Rectal smooth muscle tissue (tissue), 1 donor: ENCODE data around the gene BGN.

Experiments used
- H3K27ac ChIP-seq: one replicate; pipeline ENCODE4 v1.7.0; 2013; ENCODE audit warnings: low read depth, low read length, inconsistent platforms
- H3K27me3 ChIP-seq: one replicate; pipeline ENCODE4 v1.7.0; 2013; ENCODE audit warnings: low read length; ENCODE audit not compliant: control insufficient read depth, insufficient read depth
- H3K36me3 ChIP-seq: one replicate; pipeline ENCODE4 v1.7.0; 2013; ENCODE audit warnings: low read length; ENCODE audit not compliant: control insufficient read depth, insufficient read depth
- H3K4me1 ChIP-seq: one replicate; pipeline ENCODE4 v1.7.0; 2013; ENCODE audit warnings: low read length; ENCODE audit not compliant: control insufficient read depth, insufficient read depth
- H3K4me3 ChIP-seq: one replicate; pipeline ENCODE4 v1.7.0; 2013; ENCODE audit warnings: low read length
- H3K9ac ChIP-seq: one replicate; pipeline ENCODE4 v1.7.0; 2013; ENCODE audit warnings: low read length

The BGN gene

DNA sequence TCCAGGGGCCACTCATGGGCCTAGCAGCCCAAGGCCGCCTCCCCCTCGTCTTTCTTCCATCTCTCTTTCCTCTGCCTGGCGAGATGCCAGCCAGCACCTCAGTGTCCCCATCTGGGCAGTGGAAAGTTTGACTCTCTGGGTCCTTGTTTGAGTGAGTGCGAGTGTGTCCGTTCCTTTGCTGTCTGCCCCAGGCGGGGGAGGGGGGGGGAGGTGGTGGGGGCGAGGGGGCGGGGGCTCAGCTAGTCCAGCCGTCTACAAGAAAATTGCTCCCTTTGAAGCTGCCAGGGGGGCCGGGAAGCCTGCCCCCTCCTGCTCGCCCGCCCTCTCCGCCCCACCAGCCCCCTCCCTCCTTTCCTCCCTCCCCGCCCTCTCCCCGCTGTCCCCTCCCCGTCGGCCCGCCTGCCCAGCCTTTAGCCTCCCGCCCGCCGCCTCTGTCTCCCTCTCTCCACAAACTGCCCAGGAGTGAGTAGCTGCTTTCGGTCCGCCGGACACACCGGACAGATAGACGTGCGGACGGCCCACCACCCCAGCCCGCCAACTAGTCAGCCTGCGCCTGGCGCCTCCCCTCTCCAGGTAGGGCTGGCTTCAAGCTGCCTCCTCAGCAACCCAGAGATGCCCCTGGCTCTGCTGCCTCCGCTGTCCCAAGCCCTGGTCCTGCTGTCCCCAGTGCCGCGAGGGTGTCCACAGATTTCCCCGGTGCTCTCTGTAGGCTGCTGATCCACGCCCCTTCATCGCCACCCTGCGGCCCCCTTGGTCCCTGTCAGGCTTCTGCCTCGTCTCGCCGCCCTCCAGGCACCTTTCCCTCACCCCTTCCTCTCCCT, at the start of gene BGN:
Gene BGN, plus strand, starts transcription at position 440 of the 821 bp plus-strand sequence. CDS start 9,652 bp downstream, outside the sequence.
- H3K27me3 ChIP-seq, result no peaks in the 10 kb centered on the region
- no peaks in the 10 kb centered on the region for H3K4me1 ChIP-seq
- no peaks in the 10 kb centered on the region for H3K36me3 ChIP-seq
- H3K9ac ChIP-seq, result no peak within 1 kb of the TSS
- no peak within 1 kb of the TSS for H3K27ac ChIP-seq
- peak within 1 kb of the TSS; percentile 33 for H3K4me3 ChIP-seq

DNA sequence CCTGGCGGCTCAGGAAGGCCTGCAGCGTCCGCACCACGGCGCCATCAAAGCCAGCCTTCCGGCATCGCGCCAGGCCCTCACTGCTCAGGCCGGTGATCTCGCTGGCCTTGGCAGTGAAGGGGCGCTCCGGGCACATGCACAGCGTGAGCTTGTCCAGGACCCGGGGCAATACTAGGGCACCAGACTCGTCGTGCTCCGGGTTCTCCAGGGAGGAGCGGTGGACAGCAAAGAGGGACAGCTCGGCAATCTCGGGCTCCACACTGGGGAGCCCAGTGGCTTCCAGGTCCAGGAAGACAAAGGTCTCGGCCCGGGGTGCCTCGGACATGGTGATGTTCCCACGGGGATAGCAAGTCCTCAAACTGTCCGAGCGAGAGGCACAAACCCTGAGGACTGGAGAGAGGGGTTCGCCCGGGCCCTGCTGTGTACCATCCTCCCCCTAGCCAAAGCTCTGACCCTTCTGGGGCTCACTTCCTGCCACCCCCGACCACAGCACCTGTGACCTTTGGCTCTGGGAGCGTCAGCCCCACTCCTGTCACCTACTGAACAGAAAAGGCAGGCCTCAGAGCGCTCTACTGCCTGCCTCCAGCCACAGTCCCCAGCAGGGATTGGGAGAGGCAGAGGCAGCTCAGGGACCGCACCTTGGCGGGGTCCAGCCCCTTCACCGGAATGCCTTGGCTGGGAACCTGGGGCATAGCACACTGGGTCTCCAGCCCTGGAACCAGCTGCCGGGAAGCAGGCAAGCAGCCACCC, 49.5 kb upstream of the BGN start:
- no peak overlapping the region for H3K9ac ChIP-seq
- H3K4me3 ChIP-seq, result no peak overlapping the region
- H3K27me3 ChIP-seq, result peaks cover 5% of the 10 kb centered on the region
- H3K27ac ChIP-seq, result no peak overlapping the region
- H3K4me1 ChIP-seq, result no peaks in the 10 kb centered on the region
- no peaks in the 10 kb centered on the region for H3K36me3 ChIP-seq

DNA sequence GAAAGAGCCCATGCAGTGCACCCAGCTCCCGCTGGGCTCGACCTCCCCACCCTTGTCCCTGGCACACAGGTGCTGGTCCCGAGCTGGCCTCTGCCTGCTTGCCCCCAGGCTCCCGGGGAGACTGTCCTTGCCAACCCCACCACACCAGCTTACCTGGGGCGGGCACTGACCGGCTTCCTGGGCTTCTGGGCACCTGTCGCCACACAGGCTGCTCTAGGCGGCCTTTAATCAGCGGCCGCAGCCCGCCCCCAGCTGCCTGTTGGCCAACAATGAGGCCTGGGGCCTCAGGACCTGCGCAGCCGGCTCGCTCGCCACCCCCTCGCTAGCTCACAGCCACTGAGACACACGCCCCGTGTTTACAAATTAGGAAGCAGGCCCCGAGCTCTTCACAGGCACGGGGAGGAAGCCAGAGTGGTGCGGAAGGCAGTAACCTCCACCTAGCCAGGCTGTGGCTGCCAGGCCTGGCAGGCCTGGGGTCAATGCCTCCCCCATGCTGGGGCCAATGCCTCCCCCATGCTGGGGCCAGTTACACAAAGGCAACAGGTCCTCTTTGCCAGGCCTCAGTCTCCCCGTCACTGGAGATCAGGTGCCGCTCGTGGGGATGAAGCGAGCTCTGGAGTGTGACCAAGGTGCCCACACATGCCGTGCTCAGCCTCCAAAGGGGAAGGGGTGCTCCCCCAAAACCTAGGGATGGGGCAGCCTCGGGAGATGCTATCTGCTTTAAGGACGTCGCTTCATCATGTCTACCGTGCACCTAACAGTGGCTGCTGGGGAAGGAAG, 48.7 kb upstream of the BGN start, which contains the start of gene TREX2:
Gene TREX2, minus strand, starts transcription at position 201 of the 780 bp plus-strand sequence. CDS start 626 bp downstream, outside the sequence.
- Histone ChIP-seq H3K36me3 (no peaks in the 10 kb centered on the region), H3K4me3 (no peak within 1 kb of the TSS), H3K27me3 (peaks cover 4% of the 10 kb centered on the region), H3K4me1 (no peaks in the 10 kb centered on the region), H3K27ac (no peak within 1 kb of the TSS), H3K9ac (no peak within 1 kb of the TSS)

DNA sequence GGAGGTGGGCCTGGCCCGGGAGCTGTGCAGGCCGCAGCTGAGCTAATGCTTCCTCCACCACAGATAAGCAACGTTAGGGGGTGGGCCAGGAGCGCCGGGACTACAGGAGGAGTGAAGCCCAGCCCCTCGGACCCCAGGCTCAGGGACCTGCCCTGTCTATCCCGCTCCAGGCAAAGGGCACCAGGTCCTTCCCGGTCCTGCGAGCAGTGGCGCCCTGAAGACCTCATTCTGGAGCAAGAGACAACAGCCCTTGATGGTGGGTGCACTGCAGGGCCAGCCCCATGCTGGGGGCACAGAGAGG, 48.2 kb upstream of the BGN start:
- no peaks in the 10 kb centered on the region for H3K36me3 ChIP-seq
- peaks cover 4% of the 10 kb centered on the region for H3K27me3 ChIP-seq
- H3K9ac ChIP-seq, result no peak overlapping the region
- no peak overlapping the region for H3K4me3 ChIP-seq
- H3K27ac ChIP-seq, result no peak overlapping the region
- H3K4me1 ChIP-seq, result no peaks in the 10 kb centered on the region

DNA sequence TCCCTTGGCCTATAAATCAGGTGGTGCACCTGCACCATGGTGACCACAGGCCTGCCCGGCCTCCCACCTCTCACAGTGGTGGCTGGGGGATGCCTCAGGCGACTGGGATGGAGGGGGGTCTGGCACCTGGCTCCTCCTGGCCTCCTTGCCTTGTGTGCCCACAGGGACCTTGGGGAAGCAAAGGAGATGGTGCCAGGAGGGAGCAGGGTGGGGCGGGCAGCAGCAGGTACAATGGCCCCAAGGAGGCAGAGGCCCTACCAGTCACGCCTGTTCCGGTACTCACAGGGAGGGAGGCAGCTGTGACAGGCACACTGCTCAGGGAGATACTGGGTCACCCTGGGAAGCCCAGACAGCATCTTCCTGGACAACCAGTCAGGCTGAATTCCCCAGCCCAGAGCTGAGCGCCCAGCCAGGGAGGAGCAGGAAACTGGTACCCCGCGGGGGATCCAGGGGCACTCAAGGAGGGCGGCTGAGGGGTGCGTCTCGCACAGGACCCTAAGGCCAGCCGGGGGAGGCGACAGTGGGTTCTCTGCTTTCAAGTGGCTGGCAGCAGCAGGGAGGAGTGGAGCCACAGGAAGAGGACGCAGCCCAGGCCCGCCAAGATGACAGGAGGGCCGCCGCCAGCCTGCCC, 47.7 kb upstream of the BGN start:
- no peak overlapping the region for H3K27ac ChIP-seq
- no peaks in the 10 kb centered on the region for H3K4me1 ChIP-seq
- no peak overlapping the region for H3K4me3 ChIP-seq
- peaks cover 4% of the 10 kb centered on the region for H3K27me3 ChIP-seq
- H3K9ac ChIP-seq, result no peak overlapping the region
- no peaks in the 10 kb centered on the region for H3K36me3 ChIP-seq

DNA sequence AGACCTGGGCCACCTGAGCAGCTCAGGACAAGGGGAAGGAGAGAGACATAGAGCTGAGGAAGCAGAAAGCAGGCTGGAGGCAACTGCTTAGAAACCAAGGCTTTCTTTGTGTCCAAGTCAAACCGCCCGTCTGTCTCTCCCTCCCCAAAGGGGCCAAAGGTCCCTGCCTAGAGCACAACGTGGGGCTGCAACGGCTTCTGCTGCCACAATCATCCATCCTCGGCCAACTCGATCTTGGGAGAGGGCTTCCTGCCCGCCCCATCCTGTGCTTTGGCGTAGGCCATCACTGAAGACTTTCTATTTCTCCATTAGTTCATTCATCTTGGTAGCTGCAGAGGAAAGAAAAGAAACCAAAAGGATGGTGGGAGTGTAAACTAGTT, 47.2 kb upstream of the BGN start:
- Histone ChIP-seq H3K27me3 (peaks cover 4% of the 10 kb centered on the region), H3K36me3 (no peaks in the 10 kb centered on the region), H3K27ac (no peak overlapping the region), H3K4me3 (no peak overlapping the region), H3K4me1 (no peaks in the 10 kb centered on the region), H3K9ac (no peak overlapping the region)

DNA sequence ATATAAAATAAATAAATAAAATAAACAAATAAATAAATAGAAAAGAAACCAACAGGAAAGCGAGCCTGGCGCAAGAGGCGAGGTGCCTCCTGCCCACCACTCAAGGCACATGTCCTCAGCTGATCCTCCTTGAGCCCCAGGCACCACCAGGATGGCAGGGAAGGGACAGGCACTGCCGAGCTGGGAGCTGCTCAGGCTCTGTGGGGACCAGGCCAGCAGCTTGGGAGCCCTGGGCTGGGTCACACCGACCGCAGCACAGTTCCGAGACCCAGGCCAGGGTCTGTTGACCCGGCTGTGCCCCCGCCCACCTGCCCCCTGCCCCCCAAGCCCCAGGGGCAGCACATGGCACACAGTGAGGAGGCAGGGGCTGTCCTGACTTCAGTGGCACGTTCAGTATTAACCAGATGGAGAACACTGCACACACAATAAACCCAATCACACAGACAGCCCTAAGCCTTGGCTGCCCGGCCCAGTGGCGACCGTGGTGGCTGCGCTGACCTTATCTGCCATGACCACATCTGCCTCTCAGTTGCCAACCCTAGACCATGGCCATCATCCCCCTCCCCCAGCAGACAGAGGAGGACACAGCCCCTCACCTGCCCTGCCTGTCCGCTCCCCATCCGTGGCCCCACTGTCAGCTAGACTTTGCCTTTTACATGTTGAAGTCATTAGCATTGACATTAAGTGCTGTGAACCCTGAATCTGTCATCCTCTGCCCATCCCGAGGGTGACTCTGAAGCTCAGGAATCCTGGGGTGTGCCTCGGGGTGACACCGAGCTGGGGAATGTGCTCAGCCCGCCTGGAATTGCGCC, 46.0 kb upstream of the BGN start:
- H3K27me3 ChIP-seq, result peaks cover 4% of the 10 kb centered on the region
- no peak overlapping the region for H3K27ac ChIP-seq
- H3K4me3 ChIP-seq, result no peak overlapping the region
- no peaks in the 10 kb centered on the region for H3K36me3 ChIP-seq
- no peaks in the 10 kb centered on the region for H3K4me1 ChIP-seq
- no peak overlapping the region for H3K9ac ChIP-seq

DNA sequence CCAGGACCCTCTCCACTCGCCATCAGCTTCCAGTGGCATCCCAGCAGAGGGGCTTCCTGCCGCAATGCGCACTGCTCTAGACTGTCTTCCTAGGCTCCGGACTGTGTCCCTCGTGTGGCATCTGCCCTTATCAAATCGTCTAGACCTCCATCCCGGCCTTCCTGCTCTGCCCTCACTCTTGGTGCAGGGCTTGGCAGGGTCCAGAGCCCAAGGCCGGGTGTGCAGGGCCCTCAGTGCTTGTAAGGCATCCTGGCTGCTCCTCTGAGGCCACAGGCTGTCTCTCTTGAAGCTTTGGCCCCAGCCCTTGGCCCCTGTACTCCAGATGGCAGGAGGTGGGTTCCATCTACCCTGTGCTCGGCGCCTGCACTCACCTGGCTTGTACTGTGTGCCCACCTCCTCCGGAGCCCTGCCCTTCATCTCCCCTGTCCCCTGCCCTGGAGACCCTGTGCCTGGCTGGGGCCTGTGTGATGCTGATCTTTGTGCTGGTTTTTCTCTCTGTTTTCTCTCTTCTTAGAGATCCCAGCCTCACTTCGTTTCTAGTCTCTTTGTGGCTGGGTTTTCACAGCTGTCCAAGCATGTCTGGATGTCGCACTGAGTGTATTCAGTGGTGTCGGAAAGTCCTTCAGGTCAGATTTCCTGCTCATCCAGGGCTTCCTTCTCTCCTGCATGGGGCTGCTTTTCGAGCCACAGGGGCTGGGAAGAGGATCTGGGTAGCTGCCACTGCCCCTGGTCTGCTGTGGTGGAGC, 45.2 kb upstream of the BGN start:
- Histone ChIP-seq H3K4me1 (no peaks in the 10 kb centered on the region), H3K4me3 (no peak overlapping the region), H3K9ac (no peak overlapping the region), H3K36me3 (no peaks in the 10 kb centered on the region), H3K27ac (no peak overlapping the region), H3K27me3 (peaks cover 4% of the 10 kb centered on the region)

DNA sequence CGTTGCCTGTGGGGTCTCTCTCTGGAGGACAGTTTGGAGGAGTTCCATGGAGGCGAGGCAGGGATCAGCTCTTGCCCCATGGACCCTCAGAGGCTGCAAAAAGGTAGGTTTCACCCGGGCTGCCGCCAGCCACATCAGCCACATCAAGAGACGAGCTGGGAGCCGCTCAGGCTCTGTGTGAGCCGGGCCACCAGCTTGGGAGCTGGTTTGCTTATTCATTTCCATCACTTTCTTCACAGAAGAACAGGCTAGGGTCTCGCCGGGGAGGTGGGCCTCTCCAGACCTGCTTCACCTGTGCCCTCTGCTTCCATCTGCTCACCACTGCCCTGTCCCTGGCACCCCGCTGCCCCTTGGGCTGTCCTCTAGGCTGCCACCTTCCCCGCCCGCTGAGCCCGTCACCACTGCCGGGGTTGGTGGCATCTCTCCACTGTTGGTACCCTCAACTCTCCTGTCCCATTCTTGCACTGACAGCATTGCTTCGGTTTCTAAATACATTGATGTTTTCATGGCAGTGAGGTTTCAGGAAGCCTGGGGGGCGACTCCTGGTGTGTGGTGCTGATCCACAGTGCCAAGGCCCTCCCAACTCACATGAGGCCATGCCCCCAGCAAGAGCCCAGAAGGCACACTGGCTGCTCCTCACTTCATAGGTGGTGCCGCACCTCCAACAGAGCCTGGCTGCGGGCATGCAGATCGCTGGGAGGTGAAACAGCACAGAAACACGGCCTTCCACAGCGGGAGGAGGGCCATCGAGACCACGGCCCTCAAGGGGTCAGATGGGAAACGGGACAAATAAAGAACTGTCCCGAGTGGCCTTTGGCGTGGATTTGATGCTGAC, 44.4 kb upstream of the BGN start:
- H3K27me3 ChIP-seq, result peaks cover 4% of the 10 kb centered on the region
- no peak overlapping the region for H3K4me3 ChIP-seq
- H3K27ac ChIP-seq, result no peak overlapping the region
- no peak overlapping the region for H3K9ac ChIP-seq
- H3K4me1 ChIP-seq, result no peaks in the 10 kb centered on the region
- H3K36me3 ChIP-seq, result no peaks in the 10 kb centered on the region

DNA sequence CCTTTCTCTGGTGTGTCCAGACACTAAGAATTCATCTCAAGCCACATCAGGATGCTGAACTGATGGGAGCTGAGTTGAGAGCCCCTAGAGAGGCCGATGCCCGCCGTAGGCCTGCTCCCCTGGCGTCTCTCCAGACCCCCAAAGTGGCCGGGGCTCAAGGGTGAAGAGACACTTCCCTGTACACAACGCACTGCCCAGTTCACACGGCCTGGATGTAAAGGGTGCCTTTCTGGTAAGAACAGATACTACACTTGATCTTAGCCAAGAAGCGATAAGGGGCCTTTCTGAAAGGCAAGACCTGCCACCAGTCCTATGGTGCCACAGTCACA, 43.9 kb upstream of the BGN start:
- H3K27me3 ChIP-seq, result peaks cover 4% of the 10 kb centered on the region
- no peak overlapping the region for H3K4me3 ChIP-seq
- no peak overlapping the region for H3K9ac ChIP-seq
- no peaks in the 10 kb centered on the region for H3K36me3 ChIP-seq
- H3K4me1 ChIP-seq, result no peaks in the 10 kb centered on the region
- H3K27ac ChIP-seq, result no peak overlapping the region
